NK-92 treated with Interleukin-12 subunit alpha and Interleukin-12 subunit beta, amount 100 ng/mL, for 24 hours (cell line): ENCODE measurements around the gene UNC13C.

Source experiments
- DNase-seq: peaks from one replicate; lab custom pipeline; 2025; lab: John Stamatoyannopoulos, UW

The UNC13C gene

GRCh38 chr15:54109014-54109413 lies 130.8 kb downstream of the UNC13C start:
- DNase-seq, result no peak

- no peak for DNase-seq
Measured at GRCh38 chr15:54119051-54119450, 140.8 kb downstream of the UNC13C start.

DNA sequence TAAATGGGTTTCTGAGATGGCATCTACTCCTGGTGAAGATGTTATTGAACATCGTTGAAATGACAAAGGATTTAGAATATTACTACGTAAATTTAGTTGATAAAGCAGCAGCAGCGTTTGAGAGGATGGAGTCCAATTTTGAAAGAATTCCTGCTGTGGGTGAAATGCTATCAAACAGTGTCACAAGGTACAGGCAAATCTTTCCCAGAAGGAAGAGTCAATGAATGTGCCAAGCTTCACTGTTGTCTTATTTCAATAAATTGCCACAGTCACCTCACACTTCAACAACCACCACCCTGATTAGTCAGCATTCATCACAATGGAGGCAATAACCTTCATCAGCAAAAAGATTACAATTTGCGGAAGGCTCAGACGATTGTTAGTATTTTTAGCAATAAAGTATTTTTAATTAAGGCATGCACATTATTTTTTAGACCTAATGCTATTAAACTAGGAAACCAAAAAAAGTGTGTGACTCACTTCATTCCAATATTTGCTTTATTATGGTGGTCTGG lies 142.8 kb downstream of the UNC13C start:
- DNase-seq, result no peak

GRCh38 chr15:54127574-54127973 lies 149.3 kb downstream of the UNC13C start:
- no peak for DNase-seq

DNA sequence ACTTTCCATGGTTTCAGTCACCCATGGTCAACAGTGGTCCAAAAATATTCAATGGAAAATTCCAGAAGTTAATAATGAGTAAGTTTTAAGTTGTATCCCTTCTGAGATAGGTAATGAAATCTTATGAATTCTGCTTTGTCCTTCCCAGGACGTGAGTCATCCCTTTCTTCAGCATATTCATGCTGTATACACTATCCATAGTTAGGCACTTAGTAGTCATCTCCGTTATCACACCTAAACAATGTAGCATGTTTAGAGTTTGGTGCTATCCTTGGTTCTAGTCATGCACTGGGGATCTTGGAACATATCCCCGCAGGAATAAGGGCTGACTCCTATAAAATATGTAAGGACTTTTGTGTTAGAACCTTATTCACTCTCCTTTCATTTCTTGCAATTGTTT lies 153.2 kb downstream of the UNC13C start:
- DNase-seq, result no peak

- no peak for DNase-seq
Measured at GRCh38 chr15:54149115-54149531, 170.9 kb downstream of the UNC13C start.

DNA sequence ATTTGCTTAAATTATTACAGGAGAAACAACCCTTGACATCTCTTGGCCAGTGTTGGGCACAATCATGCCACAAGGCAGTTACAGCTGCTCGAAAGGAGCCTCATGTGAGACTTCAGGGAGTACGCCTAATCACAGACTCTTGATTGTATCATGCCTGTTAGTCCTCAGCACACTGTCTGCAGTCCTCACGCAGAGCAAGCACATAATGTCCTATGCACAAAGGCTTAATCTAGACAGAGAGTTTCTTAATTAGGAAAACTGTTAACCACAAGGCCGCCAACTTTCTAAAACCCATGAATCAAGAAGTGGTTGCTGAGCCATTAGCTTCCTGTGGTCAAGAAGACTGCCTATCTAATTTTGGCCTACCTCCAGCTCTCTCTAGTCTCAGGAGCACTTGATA lies 172.0 kb downstream of the UNC13C start:
- DNase-seq, result no peak

DNA sequence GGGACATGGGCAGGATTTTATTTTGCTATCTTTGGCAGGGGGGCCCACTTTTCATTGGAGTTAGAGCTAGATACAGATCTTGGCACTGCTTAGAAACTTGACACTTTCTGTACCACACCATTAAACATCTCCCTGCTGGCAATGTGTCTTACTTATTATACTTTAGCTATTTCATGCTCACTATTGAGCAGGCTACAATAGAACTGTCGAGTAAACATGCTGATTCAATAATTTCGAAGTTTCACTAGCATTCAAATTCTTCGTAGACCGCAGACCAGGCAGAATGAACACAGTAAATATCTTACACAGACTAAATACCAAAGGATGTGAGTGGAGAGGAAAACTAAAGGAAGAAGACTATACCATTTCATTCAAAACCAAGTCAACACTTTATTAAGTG lies 180.8 kb downstream of the UNC13C start:
- DNase-seq, result no peak

DNA sequence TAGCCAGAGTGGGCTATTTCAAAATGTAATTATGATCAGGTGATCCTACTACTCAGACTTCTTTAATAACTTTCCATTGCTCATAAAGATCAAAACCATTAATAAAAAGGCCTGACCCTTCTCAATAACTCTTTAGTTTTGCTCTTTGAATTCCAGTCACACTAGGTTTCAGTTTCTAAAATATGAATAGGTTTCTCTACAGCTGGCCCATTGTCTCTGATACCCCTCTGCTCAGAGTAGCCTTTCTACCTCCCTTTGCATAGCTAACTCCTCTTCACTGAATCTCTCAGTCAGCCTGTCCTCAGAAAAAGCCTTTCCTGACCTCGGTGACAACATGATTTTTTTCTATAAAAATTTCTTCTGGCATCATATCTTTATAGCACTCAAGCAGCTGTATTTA lies 209.1 kb downstream of the UNC13C start:
- DNase-seq, result no peak

DNA sequence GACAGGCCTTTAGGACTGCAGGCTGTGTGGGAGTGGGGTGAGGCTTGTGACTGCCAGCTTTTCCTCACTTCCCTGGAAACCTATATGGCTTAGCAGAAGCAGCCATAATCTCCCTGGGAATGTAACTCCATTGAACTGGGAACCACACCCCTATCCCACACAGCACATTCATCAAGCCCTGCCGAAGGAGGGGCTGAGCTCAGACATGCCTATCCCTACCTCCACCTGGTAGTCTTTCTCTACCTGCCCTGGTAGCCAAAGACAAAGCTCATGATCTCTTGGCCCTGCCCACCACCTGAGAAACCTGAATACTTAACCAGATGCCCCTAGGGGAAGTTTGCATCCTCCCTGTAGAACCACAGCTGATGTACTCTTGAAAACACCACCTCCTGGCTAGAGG lies 219.8 kb downstream of the UNC13C start:
- DNase-seq, result no peak

- DNase-seq, result no peak
Measured at GRCh38 chr15:54206586-54207321, 228.5 kb downstream of the UNC13C start.

- no peak for DNase-seq
Measured at GRCh38 chr15:54208786-54209185, 230.5 kb downstream of the UNC13C start.

DNA sequence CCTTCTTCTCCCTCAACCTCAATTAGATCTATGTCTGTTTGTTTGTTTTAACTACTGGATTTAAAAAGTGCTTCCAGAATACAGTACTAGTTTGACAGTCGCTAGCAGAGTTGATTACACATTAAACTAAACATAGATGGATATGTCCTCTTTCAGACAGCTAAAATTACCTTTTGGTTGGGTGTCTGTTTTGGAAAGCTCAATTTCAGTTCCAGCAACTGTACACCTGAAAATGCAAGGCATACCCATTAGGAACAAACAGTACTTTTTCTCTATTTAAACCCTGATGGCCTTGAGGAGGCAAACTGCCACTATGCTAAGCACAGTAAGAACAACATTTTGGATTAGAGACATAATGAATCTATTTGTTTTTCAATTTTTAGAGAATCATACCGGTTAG lies 234.4 kb downstream of the UNC13C start:
- DNase-seq, result no peak

DNA sequence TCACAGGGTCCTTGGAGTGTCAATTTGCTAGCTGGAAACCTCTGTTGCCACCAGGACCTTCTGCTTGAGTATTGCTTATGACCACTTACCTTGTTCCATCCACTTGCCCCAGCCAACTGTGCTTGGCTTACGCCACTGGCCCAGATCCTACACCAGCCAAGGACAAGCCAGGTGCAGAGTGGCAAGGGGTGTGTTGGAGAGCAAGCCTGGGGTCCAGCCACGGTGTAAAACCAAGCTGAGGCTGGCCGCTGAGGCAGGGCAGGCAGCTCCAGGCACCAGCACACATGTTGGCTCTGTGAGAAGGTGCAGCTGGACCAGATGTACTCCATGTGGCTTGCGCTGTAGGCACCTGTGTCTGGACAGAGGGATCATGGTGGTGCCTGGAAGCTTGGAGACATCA lies 248.2 kb downstream of the UNC13C start:
- no peak for DNase-seq

DNA sequence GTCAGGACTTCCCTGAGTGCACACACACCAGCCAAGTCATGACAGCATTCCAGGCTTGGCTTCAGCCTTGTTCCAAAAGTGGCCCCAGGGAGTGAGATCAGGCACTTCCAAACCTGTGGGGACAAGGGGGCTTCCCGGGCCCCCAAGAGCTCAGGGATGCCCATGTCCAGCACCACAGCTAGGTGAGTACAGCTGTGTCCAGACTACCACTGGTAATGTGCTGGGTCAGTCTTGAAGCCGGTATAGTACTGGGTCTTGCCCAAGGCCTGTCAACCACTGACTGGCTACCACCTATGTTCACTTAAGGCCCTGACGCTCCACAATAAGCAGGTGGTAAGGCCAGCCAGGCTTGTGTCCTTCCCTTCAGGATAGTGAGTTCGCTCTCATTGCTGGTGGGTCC lies 249.3 kb downstream of the UNC13C start:
- no peak for DNase-seq

DNA sequence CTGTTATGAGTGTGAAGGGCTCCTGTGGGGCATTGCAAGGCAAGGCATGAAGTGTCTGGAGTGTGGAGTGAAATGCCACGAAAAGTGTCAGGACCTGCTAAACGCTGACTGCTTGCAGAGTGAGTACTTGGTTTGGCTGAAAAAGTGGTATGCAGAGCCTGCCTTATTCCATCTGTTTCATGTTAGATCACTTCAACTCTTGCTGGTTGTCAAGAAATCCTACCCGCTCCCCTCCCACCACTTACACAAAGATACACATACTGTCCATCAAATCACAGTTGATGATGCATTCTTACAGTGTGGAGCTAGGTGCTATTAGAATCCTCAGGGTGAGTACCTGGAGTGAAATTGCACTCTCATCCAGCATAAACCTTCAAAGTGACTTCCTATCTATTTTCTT lies 272.1 kb downstream of the UNC13C start:
- DNase-seq, result no peak

DNA sequence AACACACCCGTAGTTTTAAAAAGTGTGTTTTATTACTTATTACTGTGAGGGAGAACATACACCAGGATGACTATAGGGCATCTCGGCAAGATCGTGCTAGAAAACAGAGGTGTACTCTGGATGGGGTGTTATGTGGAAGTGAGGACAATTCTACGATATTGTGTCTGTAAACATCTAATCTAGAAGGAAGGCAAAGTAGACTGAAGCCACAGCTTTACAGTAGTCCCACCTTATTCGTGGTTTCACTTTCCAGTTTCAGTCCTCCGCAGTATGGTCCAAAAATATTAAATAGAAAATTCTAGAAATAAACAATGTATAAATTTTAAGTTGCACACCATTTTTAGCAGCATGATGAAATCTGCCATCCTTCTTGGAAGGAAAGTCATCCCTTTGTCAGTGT lies 277.9 kb downstream of the UNC13C start:
- no peak for DNase-seq

- DNase-seq, result no peak
Measured at GRCh38 chr15:54273928-54274327, 295.7 kb downstream of the UNC13C start.

- no peak for DNase-seq
Measured at GRCh38 chr15:54277834-54278233, 299.6 kb downstream of the UNC13C start.

- no peak for DNase-seq
Measured at GRCh38 chr15:54280726-54281125, 302.5 kb downstream of the UNC13C start.

DNA sequence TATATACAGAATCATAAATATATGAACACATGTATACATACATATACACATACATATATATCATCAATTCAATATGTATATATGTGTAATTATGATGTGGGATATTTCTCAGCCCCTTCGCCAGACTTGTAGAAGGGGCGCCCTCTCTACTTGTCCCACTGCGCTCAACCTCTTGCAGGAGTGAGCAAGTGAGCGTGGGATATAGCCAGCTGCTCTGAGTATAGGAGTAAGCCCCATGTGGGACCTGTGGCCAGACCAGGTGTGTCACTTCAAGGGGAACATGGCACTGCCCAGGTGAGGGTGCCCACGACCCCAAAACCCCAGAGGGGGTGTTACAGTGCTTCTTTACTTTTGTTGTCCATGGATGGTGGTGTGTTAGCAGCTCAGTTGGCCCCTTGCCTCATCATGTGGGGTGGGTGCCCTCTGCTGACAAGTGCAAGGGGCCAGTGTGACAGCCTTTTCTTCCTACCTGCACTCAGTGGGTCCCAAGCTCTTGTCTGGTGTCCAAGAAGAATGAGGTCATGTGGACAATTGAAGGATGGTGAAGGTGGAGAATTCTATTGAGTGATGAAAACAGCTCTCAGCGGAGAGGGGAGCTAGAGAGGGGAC lies 304.1 kb downstream of the UNC13C start:
- DNase-seq, result no peak

DNA sequence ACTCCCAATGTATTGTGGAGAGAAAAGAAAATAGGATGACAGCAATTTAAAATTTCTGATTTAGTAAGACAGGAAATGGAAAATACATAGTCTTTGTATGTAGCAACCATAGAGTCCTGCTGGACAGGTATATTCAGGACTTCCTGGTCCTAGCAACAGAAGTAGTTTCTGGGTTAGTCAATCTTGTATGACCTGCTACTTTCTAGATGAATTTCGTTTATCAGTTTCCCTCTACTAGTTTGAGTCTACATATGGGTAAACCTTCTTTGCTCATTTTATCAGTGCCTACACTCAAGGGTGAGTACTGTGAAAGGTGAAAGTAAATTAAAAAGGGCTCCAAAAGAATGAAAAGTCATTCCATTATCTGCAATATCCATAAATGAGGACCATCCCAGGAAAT lies 309.8 kb downstream of the UNC13C start:
- no peak for DNase-seq

DNA sequence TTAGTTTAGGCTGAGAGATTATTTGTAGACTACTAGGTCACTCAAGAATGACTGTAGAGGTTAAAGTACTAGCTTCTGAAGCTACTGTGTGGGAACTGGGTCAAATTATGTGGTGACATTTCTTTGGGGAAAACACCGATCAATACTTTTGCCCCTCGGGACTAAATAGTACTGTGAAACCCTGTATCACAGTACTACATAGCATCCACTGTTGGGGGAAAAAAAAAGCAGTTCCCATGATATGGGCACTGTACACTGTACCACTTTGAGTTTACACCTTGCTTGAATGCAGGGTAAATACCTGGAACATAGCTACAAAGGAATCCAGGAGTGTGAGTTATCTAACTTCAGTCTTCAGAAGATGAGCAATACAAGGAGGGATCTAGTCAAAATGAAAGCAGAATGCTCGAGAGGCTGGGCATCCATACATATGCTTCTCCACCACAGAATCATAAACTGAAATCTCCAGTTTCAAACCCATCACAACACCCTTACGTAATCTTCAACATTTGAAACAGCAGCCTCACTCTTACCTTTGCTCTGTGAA lies 311.4 kb downstream of the UNC13C start:
- no peak for DNase-seq

DNA sequence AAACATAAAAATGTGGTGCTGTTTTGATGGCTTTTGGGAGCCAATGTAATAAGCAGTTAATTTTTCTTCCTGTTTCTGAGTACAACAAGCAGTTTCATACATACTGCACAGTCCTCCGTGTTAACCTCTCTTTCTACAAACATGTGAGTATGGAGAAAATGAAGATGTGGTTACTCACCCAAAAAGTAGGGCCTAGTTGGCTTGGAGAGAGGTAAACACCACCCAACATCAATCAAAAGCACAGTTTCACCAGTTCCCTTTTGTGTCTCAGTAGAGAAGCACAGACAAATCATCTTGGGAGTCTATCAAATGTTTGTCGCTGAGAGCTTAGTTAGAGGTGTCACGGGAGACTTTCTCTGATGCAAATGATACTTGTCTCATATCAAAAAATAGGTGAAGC lies 320.2 kb downstream of the UNC13C start:
- no peak for DNase-seq
